HG03520 (cell line): ENCODE results near the gene ABCA2.
"Not testable (repeated sequence)": the region's sequence is repeated elsewhere in the genome, so short reads cannot be mapped to it uniquely, and the experiment has no call there.

Experiments used
- ATAC-seq: cut with Tn5 transposase; IDR thresholded peaks from one replicate; pipeline ENCODE4 v1.9.1; 2021; ENCODE audit warnings: mild to moderate bottlenecking, moderate library complexity; ENCODE audit not compliant: unreplicated experiment

Gene ABCA2

GRCh38 chr9:137017791-137018497, 10.1 kb downstream of the ABCA2 start:
- ATAC-seq = no peak

- ATAC-seq = no peak
These were observed 11.0 kb downstream of the ABCA2 start for GRCh38 chr9:137017071-137017470.

DNA sequence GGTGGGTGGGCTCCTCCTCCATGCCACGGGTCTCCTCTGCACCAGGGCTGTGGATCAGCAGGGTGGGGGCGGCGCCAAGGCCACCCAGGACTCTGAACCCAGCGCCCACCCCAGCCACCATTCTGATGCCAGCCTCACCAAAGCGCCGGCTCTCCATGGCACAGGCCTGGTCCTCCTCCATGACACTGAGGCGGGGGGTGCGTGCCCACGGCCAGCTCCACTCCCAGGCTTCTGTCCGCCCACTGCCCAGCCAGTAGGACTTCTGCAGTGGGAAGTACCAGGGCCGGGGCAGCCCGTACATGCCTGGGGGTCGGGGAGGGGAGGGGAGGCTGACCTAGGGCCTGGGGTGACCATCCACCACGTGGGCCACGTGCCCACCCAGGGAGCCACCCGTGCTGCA, 11.6 kb downstream of the ABCA2 start:
- no peak for ATAC-seq

DNA sequence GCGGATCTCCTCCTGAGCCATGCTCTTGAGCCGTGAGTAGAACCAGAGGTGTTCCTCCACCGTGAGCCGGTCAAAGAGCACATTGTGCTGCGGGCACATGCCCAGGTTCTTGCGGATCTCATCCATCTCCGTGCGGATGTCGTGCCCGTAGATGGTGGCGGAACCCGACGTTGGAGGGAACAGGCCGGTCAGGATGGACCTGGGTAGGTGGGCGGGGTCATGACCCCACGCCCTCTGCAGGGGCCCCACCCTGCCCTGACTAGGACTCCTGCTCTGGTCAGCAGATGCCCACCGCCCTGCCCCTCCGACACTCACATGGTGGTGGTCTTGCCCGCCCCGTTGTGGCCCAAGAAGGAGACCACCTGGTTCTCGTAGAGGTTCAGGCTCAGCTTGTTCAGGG, 12.1 kb downstream of the ABCA2 start:
- ATAC-seq = no peak

DNA sequence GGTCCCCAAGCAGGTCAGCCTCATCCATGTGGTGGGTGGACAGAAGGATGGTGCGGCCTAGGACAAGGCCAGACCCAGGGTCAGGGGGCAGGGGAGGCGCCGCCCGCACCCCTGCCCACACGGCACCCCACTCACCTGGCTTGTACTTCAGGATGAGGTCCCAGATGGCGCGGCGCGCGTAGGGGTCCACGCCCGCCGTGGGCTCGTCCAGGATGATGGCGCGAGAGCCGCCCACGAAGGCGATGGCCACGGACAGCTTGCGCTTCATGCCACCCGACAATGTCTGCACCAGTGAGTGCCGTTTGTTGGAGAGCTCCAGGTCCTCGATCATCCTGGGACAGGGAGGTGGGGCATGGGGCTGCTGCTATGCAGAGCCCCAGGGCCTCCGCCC, 12.5 kb downstream of the ABCA2 start:
- no peak for ATAC-seq

GRCh38 chr9:137014776-137015539, 13.1 kb downstream of the ABCA2 start:
- no peak for ATAC-seq

DNA sequence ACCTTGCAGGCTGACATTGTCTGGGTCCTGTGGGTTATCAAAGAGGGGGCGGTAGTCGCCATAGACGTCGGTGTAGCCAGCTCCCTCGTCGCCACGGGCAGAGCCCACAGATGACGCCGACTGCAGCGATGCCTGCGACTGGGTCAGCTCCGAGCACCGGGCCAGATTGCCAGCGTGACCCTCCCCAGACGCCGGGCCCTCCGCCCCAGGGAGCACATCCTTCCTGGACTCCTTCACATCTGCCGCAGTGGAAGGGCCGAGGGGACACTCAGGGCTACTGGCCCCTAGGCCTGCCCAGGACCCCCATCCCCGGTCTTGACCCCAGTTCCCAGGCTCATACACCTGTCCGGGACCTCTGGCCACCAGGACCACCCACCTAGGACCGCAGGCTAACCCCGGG, 13.9 kb downstream of the ABCA2 start:
- ATAC-seq = no peak

DNA sequence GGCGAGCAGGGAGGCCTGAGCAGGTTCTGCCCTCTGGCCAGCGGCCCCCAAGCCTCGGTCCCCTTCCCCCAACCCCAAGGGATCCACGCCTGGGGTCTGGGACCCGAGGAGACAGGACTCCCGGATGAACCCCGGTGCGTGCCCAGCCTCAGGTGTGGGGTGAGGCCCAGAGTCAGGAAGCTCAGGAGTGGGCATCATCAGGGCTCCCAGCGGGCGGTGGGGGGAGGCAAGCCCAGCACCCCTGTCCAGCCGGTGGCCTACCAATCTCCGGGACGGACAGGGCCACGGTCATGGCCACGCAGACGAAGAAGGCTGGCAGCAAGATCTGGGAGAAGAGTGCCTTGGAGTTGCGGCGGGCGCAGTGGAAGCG, 14.5 kb downstream of the ABCA2 start:
- ATAC-seq = no peak

DNA sequence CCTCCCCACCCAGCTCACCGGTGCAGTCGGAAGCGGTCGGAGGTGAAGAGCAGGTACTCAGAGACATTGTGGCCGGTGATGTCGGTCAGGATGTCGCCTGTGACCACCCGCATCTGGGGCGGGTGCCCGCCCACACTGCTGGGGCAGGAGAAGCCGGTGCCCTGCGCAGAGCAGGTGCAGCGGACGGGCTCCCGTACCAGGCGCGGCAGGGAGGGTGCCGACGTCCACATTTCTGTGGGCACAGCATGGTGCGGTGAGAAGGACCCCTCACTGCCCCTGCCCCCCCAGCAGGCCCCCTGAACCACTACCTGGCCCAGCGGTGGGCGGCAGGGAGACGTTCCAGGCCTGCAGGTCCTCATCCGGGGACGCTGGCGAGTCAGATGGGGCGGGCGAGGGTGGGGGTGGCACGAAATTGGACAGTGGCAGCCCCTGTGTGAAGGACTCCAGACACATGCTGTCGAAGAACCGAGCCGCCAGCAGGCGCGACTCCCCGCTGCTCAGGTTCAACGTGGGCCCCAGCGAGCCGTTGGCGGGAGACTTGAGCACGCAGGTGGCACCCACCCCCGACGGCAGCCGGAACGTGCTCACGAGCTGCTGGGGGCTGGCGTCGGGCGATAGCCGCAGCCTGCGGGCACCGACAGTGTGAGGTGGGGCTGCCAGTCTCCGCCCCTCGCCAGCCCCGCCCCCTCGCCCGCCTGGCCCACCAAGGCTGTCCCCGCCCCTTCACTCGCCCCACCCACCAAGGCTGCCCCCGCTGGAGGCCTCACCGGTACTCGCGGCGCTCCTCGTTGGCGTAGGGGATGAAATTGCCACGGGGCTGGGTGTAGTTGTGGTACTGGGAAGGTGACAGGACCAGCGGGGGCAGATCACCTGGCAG, 15.1 kb downstream of the ABCA2 start:
- ATAC-seq = no peak

GRCh38 chr9:137011907-137012675, 15.9 kb downstream of the ABCA2 start:
- no peak for ATAC-seq

GRCh38 chr9:137011156-137011555, 16.9 kb downstream of the ABCA2 start:
- no peak for ATAC-seq

GRCh38 chr9:137009938-137010732, 17.9 kb downstream of the ABCA2 start:
- ATAC-seq = no peak

GRCh38 chr9:137009217-137009616, 18.8 kb downstream of the ABCA2 start:
- ATAC-seq = no peak

DNA sequence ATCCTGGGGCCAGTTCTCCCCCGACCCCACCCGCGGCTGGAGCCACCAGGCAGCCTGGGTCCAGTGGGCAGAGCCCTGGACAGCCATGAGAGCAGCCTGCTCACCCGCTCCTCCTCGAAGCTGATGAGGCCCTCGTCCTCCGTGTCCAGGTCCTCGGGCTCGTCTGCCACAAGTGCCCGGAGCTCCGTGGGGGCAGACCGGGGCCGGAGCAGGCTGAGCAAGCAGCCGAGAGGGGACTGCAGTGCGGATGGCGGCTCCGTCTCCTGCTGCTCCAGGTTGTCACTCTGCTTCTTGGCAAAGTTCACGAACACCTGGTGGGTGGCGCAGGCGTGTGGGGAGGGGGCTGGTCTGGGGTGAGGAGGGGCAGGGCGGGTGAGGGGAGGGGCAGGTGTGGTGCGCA, 19.7 kb downstream of the ABCA2 start:
- no peak for ATAC-seq

GRCh38 chr9:137007816-137008270, 20.2 kb downstream of the ABCA2 start:
- ATAC-seq = no peak

DNA sequence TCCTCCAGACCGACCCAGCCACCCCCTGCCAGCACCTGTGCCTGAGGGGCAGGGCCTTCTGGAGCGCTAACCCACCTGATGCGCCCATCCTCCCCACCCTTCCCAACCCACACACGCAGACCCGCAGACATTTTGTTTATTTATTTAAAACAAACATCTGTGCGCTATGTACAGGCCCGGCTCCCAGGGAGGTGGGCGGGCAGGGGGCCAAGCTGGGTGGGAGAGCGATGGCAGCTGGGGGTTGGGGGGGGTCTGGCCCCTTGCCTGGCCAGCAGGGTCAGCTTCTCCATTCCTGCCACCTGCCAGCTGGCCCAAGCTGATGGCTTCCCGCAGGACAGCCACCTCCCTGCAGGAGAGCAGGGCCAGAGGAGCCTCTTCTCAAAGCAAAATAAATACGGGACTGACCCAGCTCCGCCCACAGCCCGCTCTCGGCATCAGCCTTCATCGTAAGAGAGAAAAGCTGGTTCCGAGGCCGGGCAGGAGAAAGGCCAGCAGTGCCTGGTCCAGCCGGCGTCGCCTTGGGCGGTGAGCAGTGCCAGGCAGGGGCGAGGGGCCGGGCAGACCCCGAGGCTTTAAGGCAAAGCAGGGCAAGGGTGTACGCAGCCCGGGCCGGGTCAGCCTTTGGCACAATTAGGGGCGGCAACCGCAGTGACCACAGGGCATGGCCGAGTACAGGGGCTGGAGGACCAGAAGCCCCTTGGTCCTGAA, 20.8 kb downstream of the ABCA2 start:
- no peak for ATAC-seq

- no peak for ATAC-seq
These were observed 21.7 kb downstream of the ABCA2 start for GRCh38 chr9:137006116-137007003.

DNA sequence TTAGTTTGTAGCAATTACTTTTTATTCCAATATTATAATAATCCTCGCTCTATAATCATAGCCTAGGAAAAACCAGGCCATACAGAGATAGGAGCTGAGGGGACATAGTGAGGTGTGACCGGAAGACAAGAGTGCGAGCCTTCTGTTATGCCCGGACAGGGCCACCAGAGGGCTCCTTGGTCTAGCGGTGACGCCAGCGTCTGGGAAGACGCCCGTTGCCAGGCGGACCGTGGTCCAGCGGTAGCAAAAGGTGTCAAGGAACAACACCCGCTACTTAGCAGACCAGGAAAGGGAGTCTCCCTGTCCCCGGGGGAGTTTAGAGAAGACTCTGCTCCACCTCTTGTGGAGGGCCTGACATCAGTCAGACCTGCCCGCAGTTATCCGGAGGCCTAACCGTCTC, 23.8 kb downstream of the ABCA2 start:
- not testable (repeated sequence) for ATAC-seq
